HTR-8/SVneo (cell line): ENCODE measurements around the gene NR1D1.

Source experiments
- DNase-seq: peaks from one replicate; pipeline ENCODE4 v3.0.0; 2011; ENCODE audit warnings: low spot score, mixed read lengths; ENCODE audit not compliant: insufficient read length
- FAIRE-seq: peaks from 2 replicates; lab custom pipeline; 2011; peaks lifted over from hg19 to GRCh38; lab: Jason Lieb, UNC

Gene NR1D1

DNA sequence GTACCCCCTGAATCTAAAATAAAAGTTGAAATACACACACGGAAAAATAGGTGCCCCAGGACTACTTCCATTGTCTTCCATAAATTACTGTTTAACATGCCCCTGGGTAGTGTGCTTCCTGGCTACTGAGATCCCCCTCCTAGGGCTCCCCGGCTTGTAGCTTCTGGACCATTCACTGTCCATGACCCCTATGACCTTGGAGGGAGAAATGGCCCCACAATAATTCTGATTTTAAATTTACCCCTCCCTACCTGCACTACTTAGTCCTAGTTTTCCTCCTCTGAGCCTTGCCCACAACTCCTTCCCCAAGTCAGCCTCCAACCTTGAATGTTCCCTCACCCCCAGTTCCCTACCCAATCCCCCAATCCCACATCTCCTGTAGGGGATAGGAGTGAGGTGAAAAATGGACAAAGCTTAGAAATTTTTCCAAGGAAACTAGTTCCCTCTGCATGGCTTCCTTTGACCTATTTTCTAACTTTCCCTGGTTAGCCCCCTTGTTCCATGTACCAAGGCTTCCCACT lies 11.9 kb upstream of the NR1D1 start:
- FAIRE-seq (no peak), DNase-seq (no peak)

- DNase-seq, result peak; percentile 95
- FAIRE-seq, result peak; percentile 62
Observed at GRCh38 chr17:40111221-40112128, 11.1 kb upstream of the NR1D1 start.

DNA sequence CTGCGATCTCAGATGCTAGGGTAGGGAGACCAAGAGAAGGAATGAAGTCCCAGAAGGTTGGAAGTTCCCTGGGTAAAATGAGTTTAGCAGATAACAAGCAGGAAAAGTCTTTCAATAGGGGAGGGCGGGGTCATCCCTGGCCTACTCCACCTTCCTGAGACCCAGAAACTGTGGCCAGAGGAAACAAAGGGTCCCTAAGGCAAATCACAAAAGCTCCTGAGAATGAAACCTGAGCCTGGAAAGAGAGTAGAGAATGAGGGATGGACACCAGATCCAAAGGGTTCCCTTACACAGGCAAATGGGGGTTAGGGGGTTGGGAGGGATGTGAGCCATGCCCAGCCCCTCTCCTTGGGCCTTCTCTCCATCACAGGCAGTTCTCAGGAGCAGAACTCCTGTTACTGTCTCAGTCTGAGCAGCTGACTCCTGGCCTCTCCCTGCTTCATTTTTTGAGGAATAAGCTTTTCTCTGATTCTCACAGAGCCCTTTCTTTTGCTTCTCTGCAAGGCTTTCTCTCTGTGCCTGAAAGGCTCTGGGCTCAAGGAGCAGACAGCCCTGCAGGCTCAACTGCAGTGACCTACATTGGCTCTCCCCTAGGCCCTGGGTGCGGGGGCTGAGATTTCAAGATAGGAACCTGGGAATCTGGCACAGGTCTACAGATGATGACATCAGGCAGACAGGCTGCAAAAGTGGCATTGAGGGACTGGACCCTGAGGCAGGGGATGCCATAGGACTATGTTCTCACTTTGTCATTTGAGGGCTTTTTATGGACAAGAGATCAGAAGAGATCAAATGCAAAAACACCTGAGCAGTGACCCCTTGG lies 9.8 kb upstream of the NR1D1 start:
- DNase-seq, result no peak
- no peak for FAIRE-seq

DNA sequence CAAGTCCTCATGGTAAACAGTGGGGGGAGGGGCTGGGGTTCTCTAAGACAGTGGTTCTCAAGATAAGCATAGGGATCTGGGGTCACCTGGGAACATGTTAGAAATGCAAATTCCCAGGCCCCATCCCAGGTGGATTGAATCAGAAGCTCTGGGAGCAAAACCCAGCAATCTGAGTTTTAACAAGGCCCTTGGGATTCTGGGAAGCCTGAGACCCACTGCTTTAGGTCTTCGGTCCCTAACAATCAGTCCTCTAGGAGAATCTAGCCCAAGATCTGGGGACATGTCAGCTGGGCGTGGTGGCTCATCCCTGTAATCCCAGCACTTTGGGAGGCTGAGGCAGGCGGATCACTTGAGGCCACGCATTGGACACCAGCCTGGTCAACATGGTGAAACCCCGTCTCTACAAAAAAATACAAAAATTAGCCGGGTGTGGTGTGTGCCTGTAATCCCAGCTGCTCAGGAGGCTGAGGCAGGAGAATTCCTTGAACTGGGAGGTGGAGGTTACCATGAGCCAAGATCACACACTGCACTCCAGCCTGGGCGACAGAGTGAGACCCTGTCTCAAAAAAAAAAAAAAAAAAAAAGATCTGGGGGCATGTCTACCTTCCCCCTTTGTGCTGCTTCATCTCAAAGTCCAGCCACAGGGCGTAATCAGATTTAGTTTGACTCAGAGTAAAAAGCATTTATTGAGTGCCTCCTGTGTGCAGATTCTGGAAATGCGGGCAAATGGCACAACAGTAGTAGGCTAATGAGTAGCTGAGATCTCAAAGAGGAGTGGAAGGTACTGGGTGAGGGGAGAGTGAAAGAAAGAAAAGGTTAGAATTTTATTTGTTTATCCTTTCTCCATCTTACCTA lies 8.8 kb upstream of the NR1D1 start:
- no peak for DNase-seq
- FAIRE-seq, result no peak

DNA sequence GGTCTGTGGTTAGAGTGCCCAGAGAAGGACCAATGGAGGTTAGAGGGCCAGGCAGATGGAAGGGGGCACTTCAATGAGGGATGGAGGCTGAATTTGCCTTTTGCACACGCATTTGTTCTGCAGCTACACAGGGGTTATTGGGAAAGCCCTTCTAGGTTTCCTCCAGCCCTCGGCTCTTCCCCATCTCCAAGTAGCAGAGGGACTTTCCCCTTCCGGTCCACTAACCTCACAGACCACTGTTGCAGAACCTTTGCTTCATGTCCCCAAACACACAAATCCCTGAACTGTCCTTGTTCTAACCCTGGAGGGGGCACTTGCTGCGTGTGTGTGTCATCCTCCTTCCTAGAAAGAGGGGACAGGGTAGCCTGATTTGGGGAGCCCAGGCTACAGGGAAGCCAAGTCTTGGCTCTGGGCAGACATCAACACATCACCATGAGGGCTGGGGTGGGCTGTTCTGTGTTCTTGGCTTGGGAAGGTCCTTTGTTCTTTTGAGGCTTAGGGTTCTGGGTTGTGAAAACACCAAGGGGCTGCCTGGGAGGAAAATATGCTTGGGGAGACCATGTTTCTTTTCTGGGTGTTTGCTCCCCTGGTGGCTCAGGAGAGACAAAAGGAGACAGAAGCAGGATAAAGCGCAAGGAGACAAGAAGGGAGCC lies 7.3 kb upstream of the NR1D1 start:
- FAIRE-seq (no peak), DNase-seq (no peak)

GRCh38 chr17:40106760-40107521 lies 6.6 kb upstream of the NR1D1 start:
- DNase-seq, result no peak
- no peak for FAIRE-seq

- FAIRE-seq (no peak), DNase-seq (no peak)
Observed at GRCh38 chr17:40105861-40106759, 5.7 kb upstream of the NR1D1 start.

- FAIRE-seq, result peak; percentile 79
- DNase-seq, result no peak
Observed at GRCh38 chr17:40104594-40105486, 4.5 kb upstream of the NR1D1 start.

GRCh38 chr17:40103688-40104087 lies 3.3 kb upstream of the NR1D1 start:
- no peak for FAIRE-seq
- DNase-seq, result no peak

DNA sequence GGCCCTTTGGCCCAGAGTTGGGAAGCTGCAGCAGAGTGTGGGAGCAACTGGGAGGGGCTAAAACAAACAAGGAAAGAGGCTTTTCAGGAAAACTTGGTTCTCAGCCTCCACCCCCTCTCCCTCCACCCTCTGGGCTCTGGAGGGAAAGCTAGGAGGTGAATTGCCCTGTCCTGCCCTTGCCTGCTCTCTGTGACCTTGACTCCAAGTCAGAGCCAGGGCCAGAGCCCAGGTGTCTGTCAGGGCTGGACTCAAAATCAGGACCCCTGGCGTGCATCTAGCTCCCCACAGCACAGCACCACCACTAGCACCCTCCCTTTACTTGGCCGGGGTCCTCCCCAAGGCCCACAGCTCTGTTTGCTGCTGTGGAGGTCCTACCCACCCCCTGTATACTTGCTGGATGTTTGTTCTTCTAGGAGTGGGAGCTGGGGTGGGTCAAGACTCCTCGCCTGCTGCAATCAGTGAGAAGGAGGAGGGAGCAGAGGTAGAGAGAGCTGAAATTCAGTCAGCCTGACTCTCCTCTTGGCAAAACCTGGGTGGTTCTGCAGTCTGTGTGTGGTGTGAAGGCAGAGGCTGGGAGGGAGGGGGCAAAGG lies 2.8 kb upstream of the NR1D1 start:
- DNase-seq, result no peak
- no peak for FAIRE-seq

DNA sequence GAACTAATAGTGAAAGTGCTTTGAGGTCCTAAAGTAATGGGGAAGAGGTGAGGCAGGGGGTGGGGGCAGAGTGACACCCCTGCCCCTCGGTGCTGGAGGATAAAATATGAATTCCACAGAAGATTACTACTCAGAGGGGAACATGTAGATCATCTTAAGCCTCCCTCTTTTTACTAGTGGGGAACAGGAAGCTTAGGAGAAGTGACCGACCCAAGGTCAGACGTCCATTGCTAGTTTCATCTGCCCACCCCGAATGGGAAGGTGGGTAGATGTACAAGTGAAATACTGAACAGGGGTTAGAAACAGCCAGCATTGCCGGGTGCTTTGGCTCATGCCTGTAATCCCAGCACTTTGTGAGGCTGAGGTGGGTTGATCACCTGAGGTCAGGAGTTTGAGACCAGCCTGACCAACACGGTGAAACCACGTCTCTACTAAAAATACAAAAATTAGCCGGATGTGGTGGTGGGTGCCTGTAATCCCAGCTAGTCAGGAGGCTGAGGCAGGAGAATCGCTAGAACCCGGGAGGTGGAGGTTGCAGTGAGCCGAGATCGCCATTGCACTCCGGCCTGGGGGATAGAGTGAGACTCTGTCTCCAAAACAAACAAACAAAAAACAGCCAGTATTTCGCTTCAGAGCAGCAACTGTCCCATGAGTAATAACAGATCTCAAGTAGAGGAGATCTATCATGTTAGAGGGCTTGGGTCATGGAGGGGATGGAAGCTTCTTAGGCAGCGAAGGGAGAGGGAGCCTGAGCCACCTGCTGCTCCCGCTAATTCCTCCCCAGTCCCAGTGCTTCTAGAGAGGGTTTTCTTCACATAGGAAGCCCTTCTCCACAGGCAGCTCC lies 1.2 kb upstream of the NR1D1 start:
- FAIRE-seq (no peak), DNase-seq (no peak)

GRCh38 chr17:40100669-40101366 lies 429 bp upstream of the NR1D1 start:
- FAIRE-seq (peak; percentile 96), DNase-seq (peak; percentile 99)

DNA sequence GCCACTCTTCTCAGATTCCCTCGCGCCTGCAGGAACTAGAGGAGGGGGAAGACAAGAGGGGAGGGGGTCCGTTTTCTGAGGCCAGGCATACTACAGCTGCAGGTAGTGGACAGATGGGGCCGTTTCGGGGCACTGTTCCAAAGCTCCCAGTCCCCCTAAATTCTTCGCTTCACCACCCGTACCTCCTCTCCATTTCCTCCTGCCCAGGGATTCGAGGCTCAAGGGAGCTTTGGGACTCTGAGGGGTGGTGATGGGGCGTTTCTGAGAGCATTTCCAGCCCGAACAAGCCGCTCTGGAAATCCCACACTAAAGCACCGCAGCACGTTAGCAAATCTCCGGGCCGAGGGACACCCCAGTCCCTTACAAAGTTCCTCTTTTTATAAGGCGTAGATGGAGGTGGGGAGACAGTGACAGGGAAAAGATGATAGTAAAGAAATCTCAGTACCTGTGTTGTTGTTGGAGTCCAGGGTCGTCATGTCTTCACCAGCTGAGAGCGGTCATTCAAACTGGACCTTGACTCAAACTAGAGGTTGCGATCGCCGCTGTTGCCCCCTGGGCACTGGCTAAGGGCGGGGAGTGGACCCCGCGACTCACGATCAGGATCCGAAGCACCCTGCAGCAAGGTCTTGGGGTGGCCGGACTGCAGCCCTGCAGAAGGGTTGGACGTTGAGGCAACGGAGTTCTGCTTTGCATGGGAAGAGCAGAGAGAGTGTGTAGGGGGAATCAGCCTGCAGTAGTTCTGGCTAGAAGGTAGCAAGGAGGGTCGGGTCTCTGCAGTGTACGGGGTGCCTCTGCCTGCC lies 570 bp downstream of the NR1D1 start:
- DNase-seq (no peak), FAIRE-seq (no peak)

GRCh38 chr17:40098846-40099618 lies 1.4 kb downstream of the NR1D1 start:
- peak; percentile 82 for FAIRE-seq
- peak; percentile 97 for DNase-seq
